ENCODE data around the gene PLPP4. TPM values are rescaled to one million over a fixed set of nuclear protein-coding genes. Genes with fewer than 3 reads are reported as not detected.

Gene PLPP4
- total and polyA plus RNA-seq, 2 donors (not counting 3 experiments of a cell fraction or from before 2014, with no cell fraction given) = 15.5 to 36.4 TPM

GRCh38 chr10:120466006-120466405, 9.0 kb downstream of the PLPP4 start:
- ChIA-PET POLR2A (no interaction called here), CTCF (interaction anchor here (1.2 kb wide), 1 partner anchor 11 kb away, joined by 3 read pairs; no protein-coding TSS in a partner anchor)
- TF ChIP-seq POLR2A (IDR thresholded peaks at IDR 0.05; ENCODE audit: low read depth, low read length) (no peak), POLR2AphosphoS5 (IDR thresholded peaks at IDR 0.05; ENCODE audit: insufficient read depth, low read depth, low read length) (no peak), EZH2 (IDR thresholded peaks at IDR 0.05; ENCODE audit: borderline replicate concordance, low read depth, low read length, severe bottlenecking) (no peak), CTCF (IDR thresholded peaks at IDR 0.05; ENCODE audit: extremely low read depth in 1 of 2, insufficient read depth in 1 of 2, low read depth in 1 of 2, low read length in 2 of 2) (no peak), FOS (IDR thresholded peaks at IDR 0.05; ENCODE audit: borderline replicate concordance, insufficient read depth, low read length) (no peak), MYC (IDR thresholded peaks at IDR 0.05; ENCODE audit: low read depth, low read length) (no peak), MAX (IDR thresholded peaks at IDR 0.05; ENCODE audit: insufficient read depth, insufficient read length) (no peak), JUN (IDR thresholded peaks at IDR 0.05; ENCODE audit: borderline replicate concordance, insufficient read depth, insufficient read length, low read depth) (no peak)
- Histone ChIP-seq H3K36me3 (ENCODE audit: control insufficient read depth in 2 of 2, extremely low read depth in 1 of 2, insufficient read depth in 2 of 2, low read length in 2 of 2) (no peaks in the 10 kb centered on the region), H3K9me3 (replicated peaks; ENCODE audit: control insufficient read depth, insufficient read depth, low read length) (no peaks in the 10 kb centered on the region), H4K20me1 (replicated peaks; ENCODE audit: control insufficient read depth, extremely low read depth, insufficient read depth, low read length) (no peaks in the 10 kb centered on the region), H3K4me1 (ENCODE audit: control insufficient read depth, extremely low read depth, insufficient read depth, low read length) (peaks cover 9% of the 10 kb centered on the region), H3K9ac (replicated peaks; ENCODE audit: extremely low read depth, insufficient read depth, low read length) (no peak overlapping the region), H3K9me1 (replicated peaks; ENCODE audit: control insufficient read depth, extremely low read depth, insufficient read depth, low read length) (no peaks in the 10 kb centered on the region), H3K79me2 (ENCODE audit: control insufficient read depth, insufficient read depth, low read length) (peaks cover 10% of the 10 kb centered on the region), H3K4me3 (replicated peaks in 1 of 3; ENCODE audit: insufficient read depth in 1 of 3, low read depth in 1 of 3, low read length in 3 of 3) (no peak overlapping the region), H3K4me2 (ENCODE audit: insufficient read depth, low read length) (no peak overlapping the region), H3K27me3 (ENCODE audit: control insufficient read depth in 2 of 2, insufficient read depth in 2 of 2, low read length in 2 of 2) (no peaks in the 10 kb centered on the region), H3K27ac (ENCODE audit: insufficient read depth, low read depth, low read length) (no peak overlapping the region), H2AFZ (ENCODE audit: low read depth, low read length) (no peak overlapping the region)
- dilution Hi-C loops (cut with MboI; ENCODE audit: extremely low pct_ligation_motif_present, low sequenced_read_pairs) = no loop called here
- no peak for DNase-seq (ENCODE audit: low read depth, low spot score)
- no peak for FAIRE-seq
- intact Hi-C loops (cut with micrococcal nuclease) = no loop called here
- no TSS peak for BruUV-seq (replicated peaks)
